ENCODE measurements around the gene BORCS6. TPM values are rescaled to one million over a fixed set of nuclear protein-coding genes. Genes with fewer than 3 reads are reported as not detected.
A peak's percentile ranks its signal among the peaks of the same experiment; 100 is the strongest.

BORCS6 gene
- total RNA-seq, 2 donors from 2014 or later, result 5.4 to 7.2 TPM

- Mint-ChIP-seq H3K27ac (peak overlapping the region in 1 of 2 donors; percentile 98), H3K9me3 (no peaks in the 10 kb centered on the region), H3K36me3 (peaks cover 12 to 13% of the 10 kb centered on the region in 2 donors)
- ATAC-seq, result peak; percentile 20 to 21
- peak in 1 of 2 donors; percentile 69 for DNase-seq (ENCODE audit: low spot score in 2 of 2)
Observed at GRCh38 chr17:8162997-8163977, 26.7 kb downstream of the BORCS6 start.

- H3K27ac Mint-ChIP-seq, result peak within 1 kb of the TSS in 1 of 2 donors; percentile 98
- peaks cover 12 to 13% of the 10 kb centered on the region in 2 donors for H3K36me3 Mint-ChIP-seq
- peak; percentile 86 to 88 for DNase-seq (ENCODE audit: low spot score in 2 of 2)
- no peaks in the 10 kb centered on the region for H3K9me3 Mint-ChIP-seq
- peak; percentile 54 to 61 for ATAC-seq
Observed at GRCh38 chr17:8162233-8162996, 27.6 kb downstream of the BORCS6 start, which contains the start of gene VAMP2. TSS of gene VAMP2 (minus strand) at chr17:8162948. CDS start at chr17:8162879, 69 bp downstream.

- Mint-ChIP-seq H3K9me3 (no peaks in the 10 kb centered on the region), H3K36me3 (peaks cover 12 to 13% of the 10 kb centered on the region in 2 donors), H3K27ac (peak overlapping the region in 1 of 2 donors; percentile 91)
- ATAC-seq, result no peak
- no peak for DNase-seq (ENCODE audit: low spot score in 2 of 2)
Observed at GRCh38 chr17:8161289-8162232, 28.4 kb downstream of the BORCS6 start.

GRCh38 chr17:8160741-8161221, 29.2 kb downstream of the BORCS6 start:
- Mint-ChIP-seq H3K9me3 (no peaks in the 10 kb centered on the region), H3K27ac (peak overlapping the region in 1 of 2 donors; percentile 91), H3K36me3 (peaks cover 12 to 13% of the 10 kb centered on the region in 2 donors)
- ATAC-seq (no peak), DNase-seq (ENCODE audit: low spot score in 2 of 2) (no peak)

GRCh38 chr17:8160224-8160577, 29.8 kb downstream of the BORCS6 start:
- Mint-ChIP-seq H3K27ac (no peak overlapping the region), H3K36me3 (peaks cover 12 to 13% of the 10 kb centered on the region in 2 donors)

GRCh38 chr17:8159459-8160223, 30.3 kb downstream of the BORCS6 start:
- H3K36me3 Mint-ChIP-seq, result peaks cover 12 to 13% of the 10 kb centered on the region in 2 donors
- DNase-seq (ENCODE audit: low spot score in 2 of 2) (no peak), ATAC-seq (no peak)
- H3K9me3 Mint-ChIP-seq, result no peaks in the 10 kb centered on the region
- peak overlapping the region in 1 of 2 donors; percentile 54 for H3K27ac Mint-ChIP-seq

More at GRCh38 chr17:8160224-8160577, 29.8 kb downstream of the BORCS6 start:
- DNase-seq (ENCODE audit: low spot score in 2 of 2) (no peak), ATAC-seq (no peak)
- H3K9me3 Mint-ChIP-seq, result no peaks in the 10 kb centered on the region

- no peaks in the 10 kb centered on the region for H3K9me3 Mint-ChIP-seq
- DNase-seq (ENCODE audit: low spot score in 2 of 2) (no peak), ATAC-seq (no peak)
- peak overlapping the region in 1 of 2 donors; percentile 86 for H3K27ac Mint-ChIP-seq
- peaks cover 12 to 13% of the 10 kb centered on the region in 2 donors for H3K36me3 Mint-ChIP-seq
Observed at GRCh38 chr17:8159032-8159400, 31.0 kb downstream of the BORCS6 start.

GRCh38 chr17:8158267-8159031, 31.5 kb downstream of the BORCS6 start:
- Mint-ChIP-seq H3K27ac (peak overlapping the region in 1 of 2 donors; percentile 86), H3K36me3 (peaks cover 12 to 15% of the 10 kb centered on the region in 2 donors), H3K9me3 (no peaks in the 10 kb centered on the region)
- DNase-seq (ENCODE audit: low spot score in 2 of 2), result peak; percentile 86 to 95
- peak in 1 of 2 donors; percentile 6 for ATAC-seq

GRCh38 chr17:8156246-8156992, 33.6 kb downstream of the BORCS6 start:
- Mint-ChIP-seq H3K36me3 (peaks cover 5 to 17% of the 10 kb centered on the region in 2 donors), H3K27ac (no peak overlapping the region), H3K9me3 (no peaks in the 10 kb centered on the region)
- DNase-seq (ENCODE audit: low spot score in 2 of 2) (peak; percentile 99 to 100), ATAC-seq (peak; percentile 70 to 82)

- H3K27ac Mint-ChIP-seq, result no peak overlapping the region
- ATAC-seq, result no peak
- no peaks in the 10 kb centered on the region for H3K9me3 Mint-ChIP-seq
- peaks cover under 1 to 12% of the 10 kb centered on the region in 2 donors for H3K36me3 Mint-ChIP-seq
- no peak for DNase-seq (ENCODE audit: low spot score in 2 of 2)
Observed at GRCh38 chr17:8155996-8156245, 34.1 kb downstream of the BORCS6 start.

GRCh38 chr17:8155231-8155995, 34.6 kb downstream of the BORCS6 start:
- Mint-ChIP-seq H3K9me3 (no peaks in the 10 kb centered on the region), H3K36me3 (peaks cover 0 to 8% of the 10 kb centered on the region in 2 donors), H3K27ac (no peak overlapping the region)
- no peak for DNase-seq (ENCODE audit: low spot score in 2 of 2)
- ATAC-seq, result no peak

- no peaks in the 10 kb centered on the region for H3K9me3 Mint-ChIP-seq
- DNase-seq (ENCODE audit: low spot score in 2 of 2) (no peak), ATAC-seq (no peak)
- peaks cover 0 to 8% of the 10 kb centered on the region in 2 donors for H3K36me3 Mint-ChIP-seq
- peak overlapping the region in 1 of 2 donors; percentile 90 for H3K27ac Mint-ChIP-seq
Observed at GRCh38 chr17:8154608-8155155, 35.3 kb downstream of the BORCS6 start.

- DNase-seq (ENCODE audit: low spot score in 2 of 2) (peak; percentile 90 to 92), ATAC-seq (peak in 1 of 2 donors; percentile 11)
- Mint-ChIP-seq H3K36me3 (peaks cover 5 to 8% of the 10 kb centered on the region in 2 donors), H3K9me3 (no peaks in the 10 kb centered on the region), H3K27ac (peak overlapping the region in 1 of 2 donors; percentile 99)
Observed at GRCh38 chr17:8153957-8154607, 35.9 kb downstream of the BORCS6 start.
